DND-41 (cell line): Measurements from ENCODE around the gene LCOR.
"Not testable (repeated sequence)": the region's sequence is repeated elsewhere in the genome, so short reads cannot be mapped to it uniquely, and the experiment has no call there.

Experiments used
- ATAC-seq: fragments of 200-7000 bp; cut with Tn5 transposase; 3 replicates; pipeline ENCODE4 v1.9.1; 2021; ENCODE audit warnings: low read depth; ENCODE audit not compliant: insufficient read depth
- DNase-seq: peaks from one replicate; pipeline ENCODE4 v3.0.0-alpha.2; 2020
- H2AFZ ChIP-seq: 2 replicates; pipeline ENCODE4 v1.6.0; 2012; ENCODE audit warnings: low read depth, low read length
- H3K27ac ChIP-seq: 2 replicates; pipeline ENCODE4 v1.5.1; 2012; ENCODE audit warnings: low read length, inconsistent platforms
- H3K27me3 ChIP-seq: fragments of 200-600 bp; sonication (generic); 2 replicates; pipeline ENCODE4 v1.6.0; 2012; ENCODE audit warnings: low read length, mild to moderate bottlenecking, inconsistent platforms; ENCODE audit not compliant: insufficient read depth, poor library complexity
- H3K36me3 ChIP-seq: 2 replicates; pipeline ENCODE4 v1.5.1; 2012; ENCODE audit warnings: low read length, inconsistent platforms; ENCODE audit not compliant: insufficient read depth
- H3K4me1 ChIP-seq: 2 replicates; pipeline ENCODE4 v1.5.1; 2012; ENCODE audit warnings: mild to moderate bottlenecking, low read length; ENCODE audit not compliant: insufficient read depth
- H3K4me2 ChIP-seq: 2 replicates; pipeline ENCODE4 v1.6.0; 2012; ENCODE audit warnings: mild to moderate bottlenecking, moderate library complexity, low read length, inconsistent platforms; ENCODE audit not compliant: insufficient read depth
- H3K4me3 ChIP-seq, 2 experiments: fragments of 200-600 bp in 1 of 2; shearing (Covaris generic) in 1 of 2; 2 replicates each; pipeline ENCODE4 v1.5.1; 2012 to 2016; ENCODE audit warnings: inconsistent platforms in 2 of 2, low read length in 2 of 2, mild to moderate bottlenecking in 2 of 2, low read depth in 1 of 2, moderate library complexity in 1 of 2
- H3K79me2 ChIP-seq: 2 replicates; pipeline ENCODE4 v1.6.0; 2012; ENCODE audit warnings: low read length, inconsistent platforms; ENCODE audit not compliant: insufficient read depth
- H3K9ac ChIP-seq: 2 replicates; pipeline ENCODE4 v1.6.0; 2012; ENCODE audit warnings: low read depth, mild to moderate bottlenecking, inconsistent platforms, low read length, moderate library complexity
- H3K9me3 ChIP-seq: 2 replicates; pipeline ENCODE4 v1.5.1; 2012; ENCODE audit warnings: low read length, moderate library complexity, mild to moderate bottlenecking, inconsistent platforms; ENCODE audit not compliant: insufficient read depth, severe bottlenecking
- H4K20me1 ChIP-seq: 2 replicates; pipeline ENCODE4 v1.6.0; 2012; ENCODE audit warnings: low read length; ENCODE audit not compliant: insufficient read depth
- CTCF ChIP-seq: IDR thresholded peaks from 2 replicates; pipeline ENCODE4 v1.5.1; 2012; ENCODE audit warnings: borderline replicate concordance, low read length, moderate library complexity, mild to moderate bottlenecking; ENCODE audit not compliant: poor library complexity, severe bottlenecking; ENCODE audit errors: extremely low read depth
- EZH2 ChIP-seq: IDR thresholded peaks from 3 replicates; pipeline ENCODE4 v1.6.1; 2012; ENCODE audit warnings: borderline replicate concordance, low read depth, mild to moderate bottlenecking, moderate library complexity, low read length, inconsistent platforms; ENCODE audit not compliant: severe bottlenecking

LCOR gene

GRCh38 chr10:96843823-96844222, 11.7 kb downstream of the LCOR start:
- no peaks in the 10 kb centered on the region; the same call in 1 of the 2 replicates for H3K4me1 ChIP-seq
- H3K4me3 ChIP-seq, result no peak overlapping the region
- no peak overlapping the region for H3K9ac ChIP-seq
- H3K27me3 ChIP-seq, result no peaks in the 10 kb centered on the region
- no peak for DNase-seq
- H3K9me3 ChIP-seq, result no peaks in the 10 kb centered on the region
- H3K36me3 ChIP-seq, result no peaks in the 10 kb centered on the region
- H3K4me2 ChIP-seq, result no peak overlapping the region
- peaks cover 72% of the 10 kb centered on the region for H4K20me1 ChIP-seq
- no peak for ATAC-seq
- H3K27ac ChIP-seq, result no peak overlapping the region
- no peak for TF ChIP-seq CTCF
- TF ChIP-seq EZH2, result no peak
- H2AFZ ChIP-seq, result no peak overlapping the region
- H3K79me2 ChIP-seq, result peaks cover 98% of the 10 kb centered on the region

GRCh38 chr10:96846395-96846794, 14.3 kb downstream of the LCOR start:
- Histone ChIP-seq H4K20me1 (peaks cover 74% of the 10 kb centered on the region), H3K27me3 (no peaks in the 10 kb centered on the region), H2AFZ (no peak overlapping the region), H3K27ac (no peak overlapping the region), H3K36me3 (no peaks in the 10 kb centered on the region), H3K9me3 (no peaks in the 10 kb centered on the region), H3K4me3 (no peak overlapping the region), H3K79me2 (peaks cover 98% of the 10 kb centered on the region), H3K4me2 (no peak overlapping the region), H3K4me1 (no peaks in the 10 kb centered on the region), H3K9ac (no peak overlapping the region)
- ATAC-seq, result no peak
- no peak for DNase-seq
- no peak for TF ChIP-seq EZH2
- no peak for TF ChIP-seq CTCF

- DNase-seq, result no peak
- Histone ChIP-seq H3K4me1 (no peaks in the 10 kb centered on the region), H3K79me2 (peaks cover 98% of the 10 kb centered on the region), H3K4me2 (no peak overlapping the region), H4K20me1 (peaks cover 75% of the 10 kb centered on the region), H3K9me3 (no peaks in the 10 kb centered on the region), H3K27ac (no peak overlapping the region), H2AFZ (no peak overlapping the region), H3K4me3 (no peak overlapping the region), H3K27me3 (no peaks in the 10 kb centered on the region), H3K36me3 (no peaks in the 10 kb centered on the region), H3K9ac (no peak overlapping the region)
- TF ChIP-seq EZH2, result no peak
- no peak for TF ChIP-seq CTCF
- no peak for ATAC-seq
Observed at GRCh38 chr10:96846926-96847325, 14.8 kb downstream of the LCOR start.

GRCh38 chr10:96847356-96847755, 15.3 kb downstream of the LCOR start:
- DNase-seq, H2AFZ ChIP-seq, H3K4me1 ChIP-seq, H3K9me3 ChIP-seq, ATAC-seq, H3K27ac ChIP-seq, H3K9ac ChIP-seq, H3K36me3 ChIP-seq, H3K4me3 ChIP-seq, H3K27me3 ChIP-seq, H3K4me2 ChIP-seq: not testable (repeated sequence)
- Histone ChIP-seq H4K20me1 (peaks cover 75% of the 10 kb centered on the region), H3K79me2 (peaks cover 98% of the 10 kb centered on the region)
